Spinal cord (tissue), 10 donors: ENCODE measurements around the gene OSBPL2. TPM values are rescaled to one million over a fixed set of nuclear protein-coding genes. Genes with fewer than 3 reads are reported as not detected.

Experiments used
- DNase-seq, 6 donors: peaks; one replicate each; pipeline versions ENCODE4 v3.0.0 to v3.0.0-alpha.2; 2013 to 2015; ENCODE audit warnings: low spot score in 6 of 6, low read depth in 4 of 6
- H3K27ac ChIP-seq: one replicate; pipeline ENCODE4 v1.5.1; 2013; ENCODE audit warnings: low read depth, low read length, control low read depth
- H3K27me3 ChIP-seq: one replicate; pipeline ENCODE4 v1.6.1; 2013; ENCODE audit warnings: low read length; ENCODE audit not compliant: control insufficient read depth, insufficient read depth
- H3K36me3 ChIP-seq: one replicate; pipeline ENCODE4 v1.6.1; 2013; ENCODE audit warnings: low read length; ENCODE audit not compliant: control insufficient read depth, insufficient read depth
- H3K4me1 ChIP-seq: one replicate; pipeline ENCODE4 v1.6.1; 2013; ENCODE audit warnings: low read length; ENCODE audit not compliant: control insufficient read depth, insufficient read depth
- H3K4me3 ChIP-seq: one replicate; pipeline ENCODE4 v1.5.1; 2013; ENCODE audit warnings: low read depth, low read length, control low read depth
- H3K9me3 ChIP-seq: one replicate; pipeline ENCODE4 v1.6.1; 2013; ENCODE audit warnings: low read length; ENCODE audit not compliant: control insufficient read depth, insufficient read depth
- WGBS: methylation state at CpG from one replicate; pipeline ENCODE4 v1.1.5; 2013; ENCODE audit warnings: missing lambda C conversion rate; ENCODE audit not compliant: insufficient coverage; 5-methylcytosine and 5-hydroxymethylcytosine counted together
- polyA plus RNA-seq, 2 donors: library from polyadenylated mRNA; unstranded; fragments of 120-200 nt; gene quantifications; one replicate each; pipeline ENCODE4 v1.2.1, GENCODE V29; 2013; ENCODE audit not compliant: insufficient read length in 2 of 2
- total RNA-seq, 2 donors: library from RNA; depleted of rRNA in 1 of 2; stranded (reverse); fragments of 120-200 nt in 1 of 2; fragments of >200 nt in 1 of 2; gene quantifications; one replicate each; pipeline versions ENCODE4 v1.2.3 to v1.2.4, GENCODE V29; 2013 to 2014
- donor health status: healthy.

OSBPL2 gene
- total and polyA plus RNA-seq, 4 donors: 37.0 to 52.5 (median 44.0) TPM

DNA sequence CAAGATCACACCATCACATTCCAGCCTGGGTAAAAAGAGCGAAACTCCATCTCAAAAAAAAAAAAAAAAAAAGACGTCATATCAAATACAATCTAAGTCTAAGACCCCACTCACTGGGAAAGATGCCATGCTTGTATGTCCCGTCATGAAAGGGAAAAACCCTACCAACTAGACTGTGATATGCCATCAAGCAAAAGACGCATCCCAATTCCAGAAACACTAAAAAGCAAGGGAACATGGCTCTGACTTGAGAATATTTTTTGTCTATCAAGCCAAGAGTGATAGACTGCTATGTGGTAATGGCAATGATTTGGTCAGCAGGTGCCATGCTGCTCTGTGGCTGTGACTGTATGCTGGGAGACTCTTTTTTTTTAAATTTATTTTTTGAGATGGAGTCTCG lies 105.8 kb downstream of the OSBPL2 start:
- Histone ChIP-seq H3K4me1 (peaks cover 4% of the 10 kb centered on the region), H3K27me3 (no peaks in the 10 kb centered on the region), H3K9me3 (peaks cover 3% of the 10 kb centered on the region), H3K4me3 (no peak overlapping the region), H3K27ac (no peak overlapping the region), H3K36me3 (peaks cover 29% of the 10 kb centered on the region)
- 100% methylated on average over 1 of the region's 5 CpGs for WGBS
- no peak for DNase-seq

DNA sequence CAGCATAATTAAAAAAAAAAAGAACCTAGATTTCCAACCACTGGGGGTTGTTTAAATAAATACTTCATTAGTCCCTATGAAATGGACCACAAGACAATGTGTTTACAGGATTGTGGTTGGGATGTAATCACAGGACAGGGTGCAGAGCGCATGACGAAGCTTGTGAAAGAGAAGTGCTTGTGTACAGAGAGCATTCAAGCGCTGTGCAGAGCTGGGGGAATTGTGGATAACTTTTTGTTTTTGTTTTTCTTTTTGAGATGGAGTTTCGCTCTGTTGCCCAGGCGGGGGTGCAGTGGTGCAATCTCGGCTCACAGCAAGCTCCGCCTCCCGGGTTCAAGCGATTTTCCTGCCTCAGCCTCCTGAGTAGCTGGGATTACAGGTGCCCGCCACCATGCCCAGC lies 106.5 kb downstream of the OSBPL2 start:
- 90% methylated on average over 10 of the region's 10 CpGs for WGBS
- Histone ChIP-seq H3K4me1 (peaks cover 4% of the 10 kb centered on the region), H3K4me3 (no peak overlapping the region), H3K9me3 (peaks cover 3% of the 10 kb centered on the region), H3K27me3 (no peaks in the 10 kb centered on the region), H3K27ac (no peak overlapping the region), H3K36me3 (peaks cover 31% of the 10 kb centered on the region)
- no peak for DNase-seq

Other genes starting within 250 kb of the OSBPL2 start
- 1 to 10 TPM; 7.2 to 8.6 TPM for gene TAF4, start 172.6 kb upstream of the OSBPL2 start, total RNA-seq
- 10 to 100 TPM; 17.5 to 20.4 TPM for gene TAF4, start 172.6 kb upstream of the OSBPL2 start, polyA plus RNA-seq
- gene LSM14B, start 116.0 kb upstream of the OSBPL2 start, total RNA-seq: 10 to 100 TPM; 37.5 to 54.3 TPM
- gene LSM14B, start 116.0 kb upstream of the OSBPL2 start, polyA plus RNA-seq: 10 to 100 TPM; 89.9 to 94.2 TPM
- 100 to 1,000 TPM; 118 to 234 TPM for gene PSMA7, start 95.1 kb upstream of the OSBPL2 start, total RNA-seq
- 100 to 1,000 TPM; 186 to 197 TPM for gene PSMA7, start 95.1 kb upstream of the OSBPL2 start, polyA plus RNA-seq
- 10 to 100 TPM; 21.5 to 41.0 TPM for gene SS18L1, start 94.8 kb upstream of the OSBPL2 start, total RNA-seq
- gene SS18L1, start 94.8 kb upstream of the OSBPL2 start, polyA plus RNA-seq: 10 to 100 TPM; 54.1 to 58.2 TPM
- 10 to 100 TPM; 12.6 to 28.5 TPM for gene MTG2, start 55.5 kb upstream of the OSBPL2 start, total RNA-seq
- gene MTG2, start 55.5 kb upstream of the OSBPL2 start, polyA plus RNA-seq: 10 to 100 TPM; 39.2 to 43.9 TPM
- gene HRH3, start 18.2 kb upstream of the OSBPL2 start, total RNA-seq: 1 to 10 TPM in 1 of 2 donors, under 1 TPM in 1; 0.66 to 1.8 TPM
- 10 to 100 TPM; 10.1 to 10.6 TPM for gene HRH3, start 18.2 kb upstream of the OSBPL2 start, polyA plus RNA-seq
- gene ADRM1, start 64.5 kb downstream of the OSBPL2 start, total RNA-seq: 10 to 100 TPM; 33.7 to 75.3 TPM
- 10 to 100 TPM; 85.4 to 86.1 TPM for gene ADRM1, start 64.5 kb downstream of the OSBPL2 start, polyA plus RNA-seq
- gene LAMA5, start 128.8 kb downstream of the OSBPL2 start, total RNA-seq: 10 to 100 TPM; 15.8 to 51.1 TPM
- gene LAMA5, start 128.8 kb downstream of the OSBPL2 start, polyA plus RNA-seq: 10 to 100 TPM; 78.4 to 86.8 TPM
- gene RPS21, start 148.6 kb downstream of the OSBPL2 start, total RNA-seq: 100 to 1,000 TPM; 350 to 685 TPM
- 100 to 1,000 TPM; 660 to 705 TPM for gene RPS21, start 148.6 kb downstream of the OSBPL2 start, polyA plus RNA-seq
- gene CABLES2, start 168.8 kb downstream of the OSBPL2 start, total RNA-seq: 1 to 10 TPM; 4.0 to 6.2 TPM
- 10 to 100 TPM; 22.1 to 23.0 TPM for gene CABLES2, start 168.8 kb downstream of the OSBPL2 start, polyA plus RNA-seq
- not detected for gene RBBP8NL, start 189.0 kb downstream of the OSBPL2 start, total RNA-seq
- not detected for gene RBBP8NL, start 189.0 kb downstream of the OSBPL2 start, polyA plus RNA-seq
- under 1 TPM in 1 of 2 donors, not detected in 1; 0.50 TPM for gene GATA5, start 237.5 kb downstream of the OSBPL2 start, total RNA-seq
- gene GATA5, start 237.5 kb downstream of the OSBPL2 start, polyA plus RNA-seq: under 1 TPM in 1 of 2 donors, not detected in 1; 0.13 TPM